ENCODE results near the gene SBF2.

SBF2 gene

GRCh38 chr11:9962722-9963121, 331.3 kb downstream of the SBF2 start:
- no peak overlapping the region for H3K27ac ChIP-seq
- CTCF ChIA-PET, result no interaction called here
- DNase-seq (ENCODE audit: low spot score), result no peak
- POLR2A ChIA-PET (ENCODE audit: low non-redundant PET), result no interaction called here
- no peak for TF ChIP-seq CTCF (conservative IDR thresholded peaks at IDR 0.05; ENCODE audit: low read depth)

DNA sequence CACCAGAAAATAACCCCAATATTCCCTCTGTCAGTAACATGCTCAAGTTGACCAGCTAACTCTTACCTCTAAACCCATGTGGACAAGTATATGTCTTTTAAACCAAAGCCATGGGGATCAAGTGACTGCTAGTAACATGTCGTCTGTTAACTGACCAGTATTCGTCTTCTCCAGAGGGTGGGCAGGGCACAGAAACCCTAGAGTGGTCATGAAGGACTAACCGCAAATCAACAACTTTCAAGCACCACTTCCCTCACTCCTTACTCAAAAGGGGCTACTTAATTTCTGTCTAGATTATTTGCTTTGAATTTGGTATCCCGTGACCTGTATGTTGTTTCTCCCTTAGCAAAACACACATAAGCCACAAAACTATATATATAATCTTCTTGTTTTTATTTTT, 336.9 kb downstream of the SBF2 start:
- DNase-seq (ENCODE audit: low spot score), result no peak
- ChIA-PET CTCF (interaction anchor here (0.5 kb wide), 1 partner anchor 107 kb away, joined by 3 read pairs; no protein-coding TSS in a partner anchor), POLR2A (ENCODE audit: low non-redundant PET) (no interaction called here)
- no peak for TF ChIP-seq CTCF (conservative IDR thresholded peaks at IDR 0.05; ENCODE audit: low read depth)
- H3K27ac ChIP-seq, result no peak overlapping the region

GRCh38 chr11:9956483-9956882, 337.5 kb downstream of the SBF2 start:
- POLR2A ChIA-PET (ENCODE audit: low non-redundant PET), result no interaction called here

DNA sequence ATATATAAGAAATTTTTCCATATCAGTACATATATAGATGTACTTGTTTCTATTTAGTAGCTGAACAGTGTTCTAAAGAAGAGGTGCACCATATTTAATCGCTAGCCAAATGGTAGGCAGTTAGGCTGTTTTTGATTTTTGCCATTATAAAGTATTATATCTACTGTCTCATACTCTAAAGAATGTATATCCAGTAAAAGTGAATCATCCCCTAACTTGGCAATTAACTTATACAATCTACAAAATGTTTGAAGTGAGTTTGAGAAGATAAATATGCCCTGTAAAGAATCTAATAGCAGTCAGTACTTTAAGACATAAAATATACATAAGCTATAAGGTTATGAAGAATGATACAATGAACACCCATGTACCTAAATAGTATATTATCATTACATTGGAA, 338.6 kb downstream of the SBF2 start:
- POLR2A ChIA-PET (ENCODE audit: low non-redundant PET), result no interaction called here
- DNase-seq (ENCODE audit: low spot score), result no peak
- no peak for TF ChIP-seq CTCF (conservative IDR thresholded peaks at IDR 0.05; ENCODE audit: low read depth)
- no peak overlapping the region for H3K27ac ChIP-seq
- CTCF ChIA-PET, result interaction anchor here (0.6 to 1.5 kb wide), 2 partner anchors 18 to 68 kb away, joined by 3 to 5 read pairs; no protein-coding TSS in a partner anchor

More at GRCh38 chr11:9956483-9956882, 337.5 kb downstream of the SBF2 start:
- TF ChIP-seq CTCF (conservative IDR thresholded peaks at IDR 0.05; ENCODE audit: low read depth), result no peak
- no peak overlapping the region for H3K27ac ChIP-seq
- DNase-seq (ENCODE audit: low spot score), result no peak
- CTCF ChIA-PET, result interaction anchor here (0.5 to 1.5 kb wide), 3 partner anchors 17 to 206 kb away, joined by 3 to 6 read pairs (median 3); no protein-coding TSS in a partner anchor

- CTCF ChIA-PET, result interaction anchor here (0.7 kb wide), 1 partner anchor 48 kb away, joined by 3 read pairs; no protein-coding TSS in a partner anchor
Observed at GRCh38 chr11:9953994-9954626, 339.9 kb downstream of the SBF2 start.

DNA sequence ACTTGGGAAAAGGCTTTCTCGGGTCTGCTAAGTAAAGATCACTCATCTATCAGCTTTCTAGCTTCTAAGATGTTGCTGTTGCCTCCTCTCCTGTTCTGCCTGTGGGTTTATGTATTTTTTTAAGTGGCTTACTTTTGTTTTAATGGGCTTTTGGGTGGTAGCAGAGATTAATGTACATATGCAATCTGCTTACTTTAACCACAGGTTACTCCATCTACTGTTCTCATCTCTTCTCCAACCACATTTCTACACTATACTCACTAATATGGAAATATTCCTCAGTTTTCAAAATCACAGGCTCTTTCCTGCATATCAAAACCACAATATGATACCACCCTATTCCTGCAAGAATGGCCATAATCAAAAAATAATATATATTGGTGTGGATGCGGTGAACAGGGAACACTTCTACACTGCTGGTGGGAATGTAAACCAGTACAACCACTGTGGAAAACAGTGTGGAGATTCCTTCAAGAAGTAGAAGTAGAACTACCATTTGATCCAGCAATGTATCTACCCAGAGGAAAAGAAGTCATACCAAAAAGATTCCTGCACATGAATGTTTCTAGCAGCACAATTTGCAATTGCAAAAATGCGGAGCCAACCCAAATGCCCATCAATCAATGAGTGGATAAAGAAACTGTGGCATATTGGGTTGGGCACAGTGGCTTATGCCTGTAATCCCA, 341.4 kb downstream of the SBF2 start:
- CTCF ChIA-PET, result no interaction called here
- POLR2A ChIA-PET (ENCODE audit: low non-redundant PET), result no interaction called here
- H3K27ac ChIP-seq, result no peak overlapping the region
- TF ChIP-seq CTCF (conservative IDR thresholded peaks at IDR 0.05; ENCODE audit: low read depth), result no peak
- no peak for DNase-seq (ENCODE audit: low spot score)

More at GRCh38 chr11:9953994-9954626, 339.9 kb downstream of the SBF2 start:
- DNase-seq (ENCODE audit: low spot score), result no peak
- POLR2A ChIA-PET (ENCODE audit: low non-redundant PET), result no interaction called here
- no peak for TF ChIP-seq CTCF (conservative IDR thresholded peaks at IDR 0.05; ENCODE audit: low read depth)
- no peak overlapping the region for H3K27ac ChIP-seq
